ENCODE data around the gene SH3GLB2.
"Not testable (repeated sequence)": the region's sequence is repeated elsewhere in the genome, so short reads cannot be mapped to it uniquely, and the experiment has no call there.

Gene SH3GLB2

DNA sequence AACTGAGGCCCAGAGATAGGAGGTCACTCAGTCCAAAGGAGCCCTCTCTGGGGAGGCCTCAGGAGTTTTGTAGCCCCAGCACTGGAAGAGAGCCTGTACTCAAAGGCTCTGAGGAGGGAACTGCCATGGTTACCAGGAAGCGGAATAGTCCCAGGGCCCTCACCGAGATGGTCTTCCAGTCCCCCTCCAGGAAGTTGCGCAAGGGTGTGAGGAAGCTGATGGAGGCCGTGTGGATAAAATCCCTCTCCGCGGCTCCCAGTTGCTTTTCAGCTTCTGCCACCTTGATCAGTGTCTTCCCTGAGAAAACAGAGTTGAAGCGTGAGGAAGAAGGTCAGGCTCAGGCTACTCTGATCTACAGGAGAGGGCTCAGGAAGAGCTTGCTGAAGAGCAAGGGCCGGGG lies 13.5 kb downstream of the SH3GLB2 start:
- DNase-seq (ENCODE audit: low spot score) = no peak

DNA sequence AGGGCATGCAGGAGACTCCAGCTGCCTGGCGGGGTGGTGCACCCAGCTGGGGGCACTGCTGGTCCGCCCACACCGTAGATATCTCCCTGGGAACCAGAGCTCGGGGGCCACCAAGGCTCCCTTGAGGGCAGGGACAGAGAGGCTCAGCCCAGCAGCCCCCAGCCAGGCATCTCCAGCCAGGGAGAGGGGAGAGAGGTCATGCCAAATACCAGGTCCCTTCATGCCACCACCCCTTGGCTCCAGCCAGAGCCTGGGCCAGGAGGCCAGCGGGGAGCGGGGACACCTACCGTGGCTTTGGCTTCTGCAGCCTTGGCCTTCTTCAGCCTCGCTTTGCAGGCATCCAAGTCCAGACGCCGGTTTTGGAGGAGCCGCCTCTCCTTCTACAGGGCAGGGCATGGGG lies 14.0 kb downstream of the SH3GLB2 start:
- no peak for DNase-seq (ENCODE audit: low spot score)

DNA sequence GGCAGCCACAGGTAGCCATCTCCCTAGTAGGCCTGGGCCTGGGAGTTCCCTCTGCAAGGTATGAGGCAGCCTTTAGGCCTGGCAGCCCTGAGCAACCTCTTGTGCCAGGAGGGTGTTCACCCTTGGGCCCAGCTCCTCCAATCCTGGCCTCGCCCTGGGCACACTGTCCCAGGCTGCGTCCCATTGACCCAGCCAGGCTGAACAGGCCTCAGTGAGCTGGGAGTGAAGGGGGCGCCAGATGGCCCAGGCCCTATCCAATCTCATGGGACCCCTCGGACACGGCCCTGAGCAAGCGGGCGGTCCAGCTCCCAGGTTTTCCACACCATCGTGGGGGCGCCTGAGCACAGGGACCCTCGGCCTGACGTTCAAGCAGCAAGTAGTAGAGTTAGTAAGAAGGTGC lies 14.5 kb downstream of the SH3GLB2 start:
- DNase-seq (ENCODE audit: low spot score) = no peak

DNA sequence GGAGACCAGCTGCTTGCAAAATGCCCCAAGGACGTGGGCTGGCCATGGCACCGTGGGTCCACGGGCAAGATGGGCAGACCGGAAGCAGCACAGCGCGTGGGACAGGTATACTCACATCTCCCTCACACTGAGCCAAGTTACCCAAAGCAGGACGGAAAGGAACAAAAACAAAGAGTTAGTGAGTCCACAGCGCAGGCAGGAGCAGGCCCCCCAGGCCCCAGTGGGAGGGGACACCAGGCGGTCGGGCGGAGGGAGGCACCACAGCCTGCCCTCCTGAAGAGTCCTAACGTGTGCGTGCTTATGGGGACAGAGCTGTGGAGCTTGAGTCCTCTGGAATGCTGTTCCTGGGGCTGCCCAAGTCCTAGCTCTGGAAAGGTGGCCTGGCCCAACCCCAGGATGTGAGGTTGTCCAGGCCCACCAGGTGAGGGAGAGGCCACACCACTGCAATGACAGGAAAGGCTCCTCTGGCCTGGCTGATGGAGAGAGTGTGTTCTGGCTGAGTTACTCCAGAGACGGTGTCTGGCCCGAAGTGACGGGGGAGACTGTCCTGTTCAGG lies 15.2 kb downstream of the SH3GLB2 start:
- DNase-seq (ENCODE audit: low spot score) = no peak

DNA sequence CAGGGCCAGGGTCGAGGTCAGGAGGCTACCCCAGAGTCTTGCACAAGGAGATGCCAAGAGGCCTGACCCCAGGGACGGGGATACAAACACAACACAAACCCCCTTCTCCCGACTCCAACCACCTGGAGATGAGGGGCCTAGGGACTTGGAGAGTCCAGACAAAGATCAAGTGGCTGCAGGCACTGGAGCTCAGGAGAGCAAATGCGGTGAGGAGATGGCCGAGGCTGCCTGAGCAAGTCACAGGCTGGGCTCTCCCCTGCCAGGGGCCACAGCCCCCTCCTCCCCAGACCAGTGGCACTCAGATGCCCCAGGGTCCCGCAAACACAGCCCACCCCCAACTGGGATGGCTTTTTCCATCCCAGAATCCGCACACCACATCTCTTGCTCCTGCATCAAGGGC lies 15.8 kb downstream of the SH3GLB2 start:
- no peak for DNase-seq (ENCODE audit: low spot score)

DNA sequence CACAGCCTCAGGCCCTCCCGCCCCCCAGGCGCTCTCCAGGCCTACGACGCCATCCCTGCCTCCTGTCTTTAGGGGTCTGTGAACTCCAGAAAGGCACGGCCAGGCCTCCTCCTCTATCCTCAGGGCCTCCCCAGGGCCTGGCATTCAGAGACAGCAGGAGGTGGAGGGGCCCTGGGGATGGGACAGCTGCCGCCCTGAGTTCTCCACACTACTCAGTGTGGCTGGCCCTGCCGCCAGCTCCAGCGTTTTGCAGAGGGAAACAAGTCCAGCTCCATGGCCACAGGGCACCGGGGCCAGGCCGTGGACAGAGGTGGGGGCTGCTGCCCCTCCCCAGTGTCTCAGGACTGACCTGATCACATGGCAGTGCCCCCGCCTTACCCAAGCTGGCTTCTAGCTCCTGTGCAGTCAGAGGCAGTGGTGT lies 16.4 kb downstream of the SH3GLB2 start:
- no peak for DNase-seq (ENCODE audit: low spot score)

DNA sequence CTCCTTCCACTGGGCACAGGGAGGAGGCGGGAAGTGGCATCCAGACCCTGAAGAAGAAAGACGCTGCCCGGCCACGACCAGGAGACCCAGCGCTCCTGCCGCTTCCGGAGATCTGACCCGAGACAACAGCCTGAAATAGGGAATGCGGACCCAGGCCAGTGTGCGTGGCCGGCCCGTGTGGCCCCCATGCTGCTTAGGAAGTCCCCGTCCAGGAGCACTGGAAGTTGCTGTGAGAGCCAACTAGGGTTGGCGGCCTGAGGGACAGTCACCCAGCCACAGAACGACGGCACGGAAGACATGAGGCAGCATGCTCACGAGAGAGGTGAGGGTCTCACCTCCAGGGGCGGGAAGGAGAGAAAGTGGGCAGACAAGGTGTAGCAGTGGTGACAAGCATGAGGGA lies 17.0 kb downstream of the SH3GLB2 start:
- no peak for DNase-seq (ENCODE audit: low spot score)

DNA sequence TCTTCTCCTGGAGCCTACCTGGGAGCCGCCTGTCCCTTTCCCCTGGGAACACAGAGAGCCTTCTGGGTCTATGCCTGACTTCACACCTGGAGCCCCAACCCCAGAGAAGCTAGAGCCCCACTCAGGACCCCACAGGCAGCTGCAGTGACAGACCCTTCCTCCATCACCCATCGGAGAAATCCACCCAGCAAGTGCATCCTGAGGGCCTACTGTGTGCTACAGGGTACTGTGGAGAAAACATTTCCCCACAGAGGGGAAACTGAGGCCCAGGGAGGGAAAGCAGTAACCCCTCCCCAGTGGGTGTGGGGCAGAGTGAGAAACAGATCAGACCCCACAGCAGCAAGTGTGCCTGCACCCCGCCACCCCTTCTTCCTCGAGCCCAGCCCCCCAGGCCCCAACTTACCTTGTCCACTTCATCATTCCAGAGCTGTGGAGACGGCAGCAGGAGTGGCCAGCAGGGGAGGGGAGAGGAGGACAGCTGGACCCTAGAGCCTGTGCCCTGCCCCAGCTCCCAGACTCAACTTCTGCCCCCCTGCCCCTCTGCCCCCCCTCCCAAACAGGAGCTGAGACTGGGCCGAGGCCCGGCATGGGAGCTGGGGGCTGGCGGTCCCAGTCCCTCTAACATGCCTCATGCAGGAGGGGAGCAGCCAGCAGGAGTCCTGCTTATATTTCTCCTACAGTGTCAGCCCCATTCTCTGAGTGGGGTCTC lies 17.7 kb downstream of the SH3GLB2 start:
- DNase-seq (ENCODE audit: low spot score) = no peak

DNA sequence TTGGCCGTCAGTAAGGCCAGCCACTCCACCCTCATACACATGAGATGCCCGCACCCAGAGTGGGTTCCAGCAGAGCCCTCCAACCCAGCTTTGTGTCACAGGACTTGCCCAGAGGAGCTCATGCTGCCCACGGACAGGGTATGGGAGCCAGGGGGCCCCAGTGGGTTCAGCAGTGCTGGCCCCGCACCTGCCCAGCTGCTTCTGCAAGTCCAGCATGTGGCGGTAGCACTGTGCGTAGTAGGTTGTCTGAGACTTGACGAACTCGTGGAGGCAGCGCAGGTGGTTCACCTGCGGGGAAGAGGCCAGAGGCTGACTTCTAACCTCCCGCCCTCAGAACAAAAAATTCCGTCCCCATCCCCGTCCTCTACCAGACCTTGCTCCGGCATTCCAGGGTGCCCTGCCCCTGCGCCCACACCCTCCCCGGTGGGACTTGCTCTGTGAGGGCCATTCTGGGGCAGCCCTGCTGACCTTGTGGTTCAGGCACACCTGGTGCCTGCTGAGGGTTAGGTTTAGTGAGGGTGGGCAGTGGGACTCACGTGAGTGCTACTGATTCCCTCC lies 18.5 kb downstream of the SH3GLB2 start:
- DNase-seq (ENCODE audit: low spot score) = no peak

DNA sequence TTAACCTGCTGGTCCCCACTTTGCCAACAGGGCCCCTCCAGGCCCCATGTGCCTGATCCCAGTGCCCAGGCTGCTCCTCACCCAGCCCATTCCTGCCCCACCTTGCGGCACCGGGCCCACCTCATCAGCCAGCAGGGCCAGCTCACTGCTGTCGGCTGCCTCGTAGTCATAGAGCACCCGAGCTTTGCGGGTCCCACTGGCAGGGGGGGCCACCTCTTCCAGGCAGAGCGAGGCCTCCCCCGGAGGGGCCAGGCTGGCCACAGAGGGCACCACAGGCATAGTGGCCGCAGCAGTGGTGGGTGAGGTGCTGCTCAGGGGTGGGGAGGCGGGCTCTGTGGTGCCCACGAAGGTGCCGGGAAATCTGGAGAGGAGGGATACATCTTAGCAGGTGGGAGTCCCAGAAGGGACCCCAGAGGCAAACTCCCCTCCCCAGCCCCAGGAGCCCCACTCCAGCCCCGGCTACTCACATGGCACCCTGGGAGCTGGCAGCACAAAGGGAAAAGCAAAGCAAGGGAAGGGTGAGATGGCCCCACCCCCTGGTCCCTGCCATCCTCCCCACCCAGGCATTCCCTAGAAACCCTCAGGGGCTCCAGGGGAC lies 19.0 kb downstream of the SH3GLB2 start:
- DNase-seq (ENCODE audit: low spot score) = no peak

DNA sequence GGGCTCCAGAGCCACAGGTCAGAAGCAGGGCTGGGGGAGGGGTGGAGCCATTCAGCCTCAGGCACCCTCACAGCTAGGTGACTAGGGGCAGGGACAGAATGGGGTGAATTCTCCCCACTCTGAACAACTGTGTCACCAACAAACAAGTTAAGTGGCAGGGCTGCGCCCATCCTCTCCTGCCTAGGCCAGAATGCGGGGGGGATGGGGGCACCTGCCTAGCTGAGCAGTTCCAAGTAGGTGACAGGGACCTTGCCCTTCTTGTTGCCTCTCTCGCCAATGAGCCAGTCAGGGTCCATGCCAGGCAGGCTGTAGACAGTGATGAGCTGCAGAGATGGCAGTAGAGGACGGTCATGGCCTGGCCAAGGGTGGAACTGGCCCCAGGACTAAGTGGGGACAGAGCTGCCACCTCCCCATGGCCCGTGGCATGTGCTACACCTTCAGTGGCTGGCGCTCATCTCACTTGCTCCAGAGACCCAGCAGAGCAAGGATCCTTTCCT lies 19.6 kb downstream of the SH3GLB2 start:
- DNase-seq (ENCODE audit: low spot score) = no peak

DNA sequence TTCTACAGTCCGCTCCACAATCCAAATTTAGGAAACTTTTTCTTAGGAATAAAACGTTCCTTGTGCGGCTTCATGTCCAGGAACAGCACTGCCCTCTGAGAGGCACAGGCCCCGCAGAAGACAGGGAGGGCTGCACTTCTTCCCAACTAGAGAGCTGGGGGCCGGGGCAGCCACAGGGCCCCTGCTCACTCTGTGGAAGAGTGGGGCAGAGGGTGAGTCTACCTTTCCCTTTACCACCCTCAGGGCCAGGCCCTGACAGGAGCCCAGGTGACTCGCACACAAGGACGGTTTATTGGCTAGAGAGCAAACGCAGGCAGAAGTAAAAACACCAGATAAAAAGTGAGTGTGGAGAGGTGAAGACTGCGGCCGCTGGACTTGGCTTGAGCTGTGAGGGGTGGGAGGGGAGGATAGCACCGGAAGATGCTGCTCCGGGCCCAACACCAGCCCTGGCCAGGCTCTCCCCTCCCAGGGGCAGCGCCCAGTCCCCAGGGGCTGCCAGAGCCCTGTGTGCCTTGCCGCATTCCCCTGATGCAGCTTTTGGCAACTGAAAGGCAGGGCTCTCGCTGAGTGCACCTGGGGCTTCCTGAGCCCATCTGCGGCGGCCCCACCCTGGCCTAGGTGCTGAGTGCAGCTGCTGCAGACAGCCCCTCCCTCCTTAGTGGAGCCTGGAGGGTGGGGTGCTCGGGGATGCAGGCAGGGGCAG lies 20.2 kb downstream of the SH3GLB2 start:
- no peak for DNase-seq (ENCODE audit: low spot score)

DNA sequence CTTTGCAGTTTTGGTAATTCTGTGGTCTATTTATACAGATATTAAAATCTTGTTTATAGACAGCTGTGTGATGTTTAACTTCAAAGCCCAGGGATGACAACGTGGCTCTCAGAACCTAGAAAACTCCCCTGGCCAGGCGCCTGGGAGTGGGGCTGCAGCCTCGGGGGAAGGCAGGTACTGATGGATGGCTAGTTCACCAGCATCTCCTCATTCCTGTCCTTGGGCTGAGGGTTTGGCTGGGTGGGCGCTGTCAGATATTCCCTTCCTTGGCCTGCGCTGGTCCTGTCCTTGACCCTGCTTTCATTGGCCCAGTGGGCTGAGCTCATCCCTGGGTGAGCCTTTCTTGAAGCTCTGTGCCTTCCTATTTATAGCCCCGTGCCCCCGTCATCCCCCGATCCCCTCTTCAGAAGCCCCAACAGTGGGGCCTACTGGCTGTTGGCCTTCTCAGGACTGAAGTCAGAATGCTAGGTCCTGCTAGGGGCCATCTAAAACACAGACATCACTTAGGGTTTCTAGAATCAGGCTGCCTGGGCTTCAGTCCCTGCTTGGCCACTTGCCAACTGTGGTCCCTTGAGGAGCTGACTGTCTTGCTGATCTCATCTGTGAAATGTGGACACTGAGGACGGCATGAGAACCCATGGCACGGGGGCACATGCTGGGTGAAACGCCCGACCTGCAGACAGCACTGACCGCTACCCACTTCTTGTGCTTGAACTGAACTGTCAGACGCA lies 20.9 kb downstream of the SH3GLB2 start:
- DNase-seq (ENCODE audit: low spot score) = no peak

DNA sequence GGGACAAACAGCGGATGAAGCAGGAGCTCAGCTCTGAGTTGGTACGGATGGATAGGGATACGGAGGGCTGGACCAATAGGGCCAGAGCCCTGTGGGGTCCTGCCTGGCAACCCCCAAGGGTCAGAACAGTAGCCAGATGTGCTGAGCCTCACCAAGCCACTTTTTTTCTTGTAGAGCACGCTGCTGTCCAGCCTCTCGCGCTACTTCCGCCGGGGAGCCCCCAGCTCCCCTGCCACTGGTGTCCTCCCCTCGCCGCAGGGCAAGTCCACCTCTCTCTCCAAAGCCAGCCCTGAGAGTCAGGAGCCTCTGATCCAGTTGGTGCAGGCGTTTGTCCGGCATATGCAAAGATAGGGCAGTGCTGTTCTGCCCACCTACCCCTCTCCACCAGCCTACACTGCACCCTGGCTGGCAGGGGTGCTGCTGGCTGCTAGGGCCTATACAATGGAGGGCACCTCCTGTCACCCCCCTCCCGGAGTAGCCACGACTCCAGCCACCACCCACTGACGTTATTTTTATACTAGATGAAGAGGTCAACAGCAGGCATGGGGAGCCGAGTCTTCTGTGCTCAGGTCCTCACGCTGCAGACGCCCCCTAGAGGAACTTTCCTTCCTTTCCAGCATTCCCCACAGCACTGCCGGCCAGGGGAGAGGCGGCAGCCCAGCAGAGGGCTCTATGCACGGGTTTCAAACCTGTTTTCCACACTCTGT lies 21.6 kb downstream of the SH3GLB2 start:
- DNase-seq (ENCODE audit: low spot score) = peak; percentile 91

DNA sequence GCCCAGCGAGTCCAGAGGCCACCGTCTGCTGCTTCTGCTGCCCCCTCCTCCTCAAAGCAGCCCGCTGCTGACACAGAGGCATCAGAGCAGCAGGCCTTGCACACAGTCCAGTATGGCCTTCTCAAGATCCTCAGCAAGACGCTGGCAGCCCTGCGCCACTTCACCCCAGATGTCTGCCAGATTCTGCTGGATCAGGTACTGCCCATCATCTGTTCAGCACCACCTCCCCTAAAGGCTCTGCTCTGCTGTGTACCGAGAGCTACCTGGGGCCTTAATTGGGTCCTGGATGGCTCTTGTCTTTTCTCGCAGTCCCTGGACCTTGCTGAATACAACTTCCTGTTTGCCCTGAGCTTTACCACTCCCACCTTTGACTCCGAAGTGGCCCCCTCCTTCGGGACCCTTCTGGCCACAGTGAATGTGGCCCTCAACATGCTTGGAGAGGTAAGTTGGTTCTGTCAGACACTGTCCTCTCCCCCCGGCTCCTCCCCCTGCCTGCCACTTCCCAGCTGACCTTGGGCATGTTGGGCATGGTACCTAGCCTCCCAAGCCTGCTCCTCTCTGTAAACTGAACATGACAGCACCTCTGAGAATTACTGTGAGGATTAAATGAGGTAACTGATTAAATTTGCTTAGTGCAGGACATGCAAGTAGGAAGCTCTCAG lies 22.7 kb downstream of the SH3GLB2 start:
- no peak for DNase-seq (ENCODE audit: low spot score)

DNA sequence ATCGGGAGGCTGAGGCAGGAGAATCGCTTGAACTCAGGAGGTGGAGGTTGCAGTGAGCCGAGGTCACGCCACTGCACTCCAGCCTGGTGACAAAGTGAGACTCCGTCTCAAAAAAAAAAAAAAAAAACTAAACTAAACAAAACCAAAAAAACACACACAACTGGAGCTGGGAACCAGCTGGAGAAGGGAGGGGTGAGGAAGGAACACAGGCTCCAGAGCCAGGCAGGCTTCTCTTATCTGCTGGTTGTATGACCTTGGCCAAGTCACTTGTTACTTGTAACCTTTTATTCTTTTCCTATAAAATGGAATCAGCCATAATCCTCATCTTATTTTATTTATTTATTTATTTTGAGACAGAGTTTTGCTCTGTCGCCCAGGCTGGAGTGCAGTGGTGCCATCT lies 24.0 kb downstream of the SH3GLB2 start:
- DNase-seq (ENCODE audit: low spot score) = not testable (repeated sequence)

DNA sequence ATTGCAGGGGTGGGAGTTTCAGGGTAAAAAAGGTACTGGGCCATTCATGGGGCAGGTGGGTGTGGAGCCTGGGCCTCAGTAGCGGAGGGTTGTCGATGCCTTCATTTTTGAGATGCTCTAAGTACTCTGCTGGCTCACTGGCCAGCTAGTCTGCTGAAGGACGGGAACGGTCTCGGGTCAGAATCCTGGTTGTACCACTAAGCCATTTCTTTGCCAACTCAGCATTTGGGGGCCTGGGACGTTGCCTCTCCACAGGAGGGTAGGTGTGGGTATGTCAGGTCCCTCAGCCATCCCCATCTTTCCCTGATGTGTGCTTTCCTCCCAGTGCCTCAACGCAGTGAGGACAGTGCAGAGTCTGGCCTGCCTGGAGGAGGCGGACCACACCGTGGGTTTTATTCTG lies 25.1 kb downstream of the SH3GLB2 start:
- no peak for DNase-seq (ENCODE audit: low spot score)

DNA sequence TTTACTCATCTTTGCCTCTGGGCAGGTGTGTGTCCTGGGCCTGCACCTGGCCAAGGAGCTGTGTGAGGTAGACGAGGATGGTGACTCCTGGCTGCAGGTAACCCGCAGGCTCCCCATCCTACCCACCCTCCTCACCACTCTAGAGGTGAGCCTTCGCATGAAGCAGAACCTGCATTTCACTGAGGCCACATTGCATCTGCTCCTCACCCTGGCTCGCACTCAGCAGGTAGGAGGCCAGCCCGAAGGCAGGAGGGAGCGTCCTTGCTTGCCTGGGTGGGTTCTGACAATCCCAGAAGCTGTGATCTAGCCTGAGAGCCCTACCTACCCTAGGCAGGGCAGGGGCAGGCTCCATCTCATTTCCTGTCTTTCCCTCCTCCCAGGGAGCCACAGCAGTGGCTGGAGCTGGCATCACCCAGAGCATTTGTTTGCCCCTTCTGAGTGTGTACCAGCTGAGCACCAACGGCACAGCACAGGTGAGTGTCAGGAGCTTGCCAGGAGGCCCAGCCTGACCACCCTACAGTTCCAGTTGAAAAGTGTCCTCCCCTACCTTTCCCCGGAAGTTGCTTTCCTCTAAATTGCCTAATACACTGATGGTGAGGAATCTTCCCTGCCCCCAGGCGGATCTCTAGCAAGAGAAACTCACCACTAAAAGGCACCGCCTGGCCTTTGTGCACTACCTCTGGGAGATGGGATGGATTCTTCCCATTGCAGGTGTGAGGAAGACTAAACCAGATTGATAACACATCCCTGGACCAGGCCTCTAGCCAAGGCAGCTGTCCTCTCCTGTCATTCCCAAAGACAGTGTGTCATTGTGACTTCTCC lies 26.4 kb downstream of the SH3GLB2 start:
- DNase-seq (ENCODE audit: low spot score) = no peak

DNA sequence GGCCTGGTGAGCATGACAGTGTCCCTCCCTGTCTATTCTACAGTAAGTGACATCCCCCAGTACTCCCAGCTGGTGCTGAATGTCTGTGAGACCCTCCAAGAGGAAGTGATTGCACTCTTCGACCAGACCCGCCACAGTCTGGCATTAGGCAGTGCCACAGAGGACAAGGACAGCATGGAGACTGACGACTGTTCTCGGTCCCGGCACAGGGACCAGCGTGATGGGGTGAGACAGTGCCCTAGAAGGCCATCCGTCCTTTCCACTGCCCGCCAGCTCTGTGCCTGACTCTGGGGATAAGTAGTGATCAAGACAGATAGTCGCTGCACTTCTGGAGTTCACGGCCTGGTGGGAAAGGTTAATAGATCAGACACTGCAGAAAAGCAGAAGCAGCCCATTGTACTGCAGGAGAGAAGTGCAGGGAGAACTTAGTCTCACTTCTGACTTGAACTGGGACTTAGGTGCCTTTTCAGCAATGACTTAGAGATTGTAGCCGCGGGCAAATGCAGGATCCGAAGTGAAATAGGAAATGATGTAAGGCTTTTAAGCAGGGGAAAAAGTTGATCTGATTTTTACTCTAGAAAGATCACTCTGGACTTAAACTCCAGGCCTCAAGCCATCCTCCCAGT lies 28.4 kb downstream of the SH3GLB2 start:
- no peak for DNase-seq (ENCODE audit: low spot score)

All from Ammon's horn (tissue), 1 donor.